ENCODE data around the gene RUNX1.

DNA sequence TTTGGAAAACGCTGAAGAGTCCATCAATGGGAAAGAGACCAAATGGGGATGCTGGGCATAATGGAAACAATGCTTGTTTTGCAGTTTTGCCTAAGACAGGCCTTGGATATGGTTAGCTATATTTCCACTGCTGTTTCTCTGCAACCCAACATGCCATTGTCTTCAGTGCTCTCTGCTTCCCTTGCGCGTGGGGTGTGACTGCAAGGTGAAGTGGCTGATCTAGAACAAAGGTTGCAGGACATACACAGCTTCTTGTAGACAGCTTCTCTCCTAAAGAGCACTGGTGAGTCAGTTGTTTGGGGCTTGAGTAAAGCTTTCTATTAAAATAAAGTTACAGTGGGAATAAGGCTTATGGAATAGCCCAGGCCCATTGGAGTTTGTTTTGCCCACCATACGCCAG, 33.0 kb downstream of the RUNX1 start:
- TF ChIP-seq, protein P1, sequence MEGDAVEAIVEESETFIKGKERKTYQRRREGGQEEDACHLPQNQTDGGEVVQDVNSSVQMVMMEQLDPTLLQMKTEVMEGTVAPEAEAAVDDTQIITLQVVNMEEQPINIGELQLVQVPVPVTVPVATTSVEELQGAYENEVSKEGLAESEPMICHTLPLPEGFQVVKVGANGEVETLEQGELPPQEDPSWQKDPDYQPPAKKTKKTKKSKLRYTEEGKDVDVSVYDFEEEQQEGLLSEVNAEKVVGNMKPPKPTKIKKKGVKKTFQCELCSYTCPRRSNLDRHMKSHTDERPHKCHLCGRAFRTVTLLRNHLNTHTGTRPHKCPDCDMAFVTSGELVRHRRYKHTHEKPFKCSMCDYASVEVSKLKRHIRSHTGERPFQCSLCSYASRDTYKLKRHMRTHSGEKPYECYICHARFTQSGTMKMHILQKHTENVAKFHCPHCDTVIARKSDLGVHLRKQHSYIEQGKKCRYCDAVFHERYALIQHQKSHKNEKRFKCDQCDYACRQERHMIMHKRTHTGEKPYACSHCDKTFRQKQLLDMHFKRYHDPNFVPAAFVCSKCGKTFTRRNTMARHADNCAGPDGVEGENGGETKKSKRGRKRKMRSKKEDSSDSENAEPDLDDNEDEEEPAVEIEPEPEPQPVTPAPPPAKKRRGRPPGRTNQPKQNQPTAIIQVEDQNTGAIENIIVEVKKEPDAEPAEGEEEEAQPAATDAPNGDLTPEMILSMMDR (conservative IDR thresholded peaks at IDR 0.05; ENCODE audit: low read depth, low read length): no peak
- no peak for TF ChIP-seq EZH2 (IDR thresholded peaks at IDR 0.05; ENCODE audit: borderline replicate concordance, low read depth, low read length, poor library complexity, severe bottlenecking)

All from A673 (cell line).